Spleen (tissue), 13 donors: Measurements from ENCODE around the gene SPDYE3. TPM values are rescaled to one million over a fixed set of nuclear protein-coding genes. Genes with fewer than 3 reads are reported as not detected.
A peak's percentile ranks its signal among the peaks of the same experiment; 100 is the strongest.
"Not testable (repeated sequence)": the region's sequence is repeated elsewhere in the genome, so short reads cannot be mapped to it uniquely, and the experiment has no call there.

Experiments
- DNase-seq: peaks from one replicate; pipeline ENCODE4 v3.0.0-alpha.2; 2020
- H3K27ac ChIP-seq, 8 donors: fragments of 200-600 bp; sonication (generic) in 7 of 8; 1 replicate in 4 of 8; 2 replicates in 4 of 8; pipeline versions ENCODE4 v1.5.0 to v1.8.0; 2016 to 2021; ENCODE audit warnings: inconsistent platforms in 4 of 8, mild to moderate bottlenecking in 4 of 8, moderate library complexity in 1 of 8
- H3K27me3 ChIP-seq, 7 donors: fragments of 200-600 bp; sonication (generic) in 6 of 7; replicated peaks in 1 of 7; 1 replicate in 4 of 7; 2 replicates in 3 of 7; pipeline versions ENCODE4 v1.5.0 to v1.8.0; 2016 to 2021; ENCODE audit warnings: inconsistent platforms in 3 of 7, mild to moderate bottlenecking in 1 of 7
- H3K36me3 ChIP-seq, 6 donors: fragments of 200-600 bp; sonication (generic) in 5 of 6; 1 replicate in 4 of 6; 2 replicates in 2 of 6; pipeline versions ENCODE4 v1.5.0 to v1.8.0; 2016 to 2021; ENCODE audit warnings: inconsistent platforms in 2 of 6
- H3K4me1 ChIP-seq, 6 donors: fragments of 200-600 bp; sonication (generic) in 5 of 6; 1 replicate in 3 of 6; 2 replicates in 3 of 6; pipeline versions ENCODE4 v1.5.0 to v1.8.0; 2016 to 2021; ENCODE audit warnings: inconsistent platforms in 3 of 6
- H3K4me3 ChIP-seq, 8 donors: fragments of 200-600 bp; sonication (generic) in 7 of 8; 1 replicate in 4 of 8; 2 replicates in 4 of 8; pipeline versions ENCODE4 v1.5.0 to v1.8.0; 2016 to 2021; ENCODE audit warnings: inconsistent platforms in 4 of 8, mild to moderate bottlenecking in 4 of 8, moderate library complexity in 2 of 8
- H3K9me3 ChIP-seq, 8 donors: fragments of 200-600 bp; sonication (generic) in 7 of 8; 1 replicate in 4 of 8; 2 replicates in 4 of 8; pipeline versions ENCODE4 v1.5.0 to v1.8.0; 2016 to 2021; ENCODE audit warnings: inconsistent platforms in 4 of 8
- POLR2A ChIP-seq, 3 donors: fragments of 450-650 bp; IDR thresholded peaks; one replicate each; pipeline ENCODE4 v1.5.1; 2017; ENCODE audit warnings: antibody characterized with exemption in 3 of 3, mild to moderate bottlenecking in 1 of 3
- POLR2AphosphoS5 ChIP-seq, 3 donors: sonication (generic); formaldehyde crosslinking; IDR thresholded peaks; one replicate each; pipeline ENCODE4 v1.5.1; 2017; ENCODE audit warnings: antibody characterized with exemption in 3 of 3
- WGBS, 5 donors: extraction: QIAGEN DNeasy Blood & Tissue Kit in 3 of 5; methylation state at CpG; one replicate each; pipeline versions ENCODE4 v1.1.5 to v1.1.7; 2013 to 2018; 5-methylcytosine and 5-hydroxymethylcytosine counted together
- intact Hi-C: fragments of 100-400 bp; cut with DNase I; formaldehyde crosslinking; loops from one replicate; pipeline ENCODE4 v1.15.0; 2023; ENCODE audit warnings: low total_unique reads
- long read RNA-seq, 2 donors: transcript quantifications; one replicate each; lab custom pipeline, GENCODE V29; 2026
- polyA plus RNA-seq, 3 donors: library from polyadenylated mRNA; stranded (reverse); fragments of 200-250 nt; gene quantifications; one replicate each; pipeline ENCODE4 v1.2.1, GENCODE V29; 2013
- total RNA-seq, 7 donors: library from RNA; depleted of rRNA in 3 of 7; stranded (reverse); fragments of >200 nt in 3 of 7; fragmentation: NEBNext Ultra II Directional in 4 of 7; extraction: Animal tissue kit (Norgen Biotek cat#: 25700) in 4 of 7; gene quantifications; one replicate each; pipeline versions ENCODE4 v1.1.0 to v1.2.1, GENCODE V29; 2016 to 2021
- TF ChIP-seq, protein P1 (sequence below), 11 experiments: fragments of 200-600 bp in 7 of 11; fragments of 450-650 bp in 4 of 11; sonication (generic) in 4 of 11; IDR thresholded peaks in 8 of 11; conservative IDR thresholded peaks in 3 of 11; 1 replicate in 7 of 11; 2 replicates in 4 of 11; pipeline versions ENCODE4 v1.4.0 to v1.8.0; 2016 to 2021; ENCODE audit warnings: antibody characterized with exemption in 11 of 11, inconsistent platforms in 4 of 11, mild to moderate bottlenecking in 1 of 11
- donor health status: healthy with polysubstance abuse.
- donor health status: DM: no; HTN: no; CAD: no; lungs with moderate emphysema.
- donor health status: DM: no; HTN: no; CAD: no.
- donor health status: Bipolar disorder and iron deficiency.
- donor health status: healthy.
- donor health status: DM: no; HTN: no; CAD: no.
- donor health status: DM: yes; HTN: yes; CAD: no.

Gene SPDYE3, protein sequence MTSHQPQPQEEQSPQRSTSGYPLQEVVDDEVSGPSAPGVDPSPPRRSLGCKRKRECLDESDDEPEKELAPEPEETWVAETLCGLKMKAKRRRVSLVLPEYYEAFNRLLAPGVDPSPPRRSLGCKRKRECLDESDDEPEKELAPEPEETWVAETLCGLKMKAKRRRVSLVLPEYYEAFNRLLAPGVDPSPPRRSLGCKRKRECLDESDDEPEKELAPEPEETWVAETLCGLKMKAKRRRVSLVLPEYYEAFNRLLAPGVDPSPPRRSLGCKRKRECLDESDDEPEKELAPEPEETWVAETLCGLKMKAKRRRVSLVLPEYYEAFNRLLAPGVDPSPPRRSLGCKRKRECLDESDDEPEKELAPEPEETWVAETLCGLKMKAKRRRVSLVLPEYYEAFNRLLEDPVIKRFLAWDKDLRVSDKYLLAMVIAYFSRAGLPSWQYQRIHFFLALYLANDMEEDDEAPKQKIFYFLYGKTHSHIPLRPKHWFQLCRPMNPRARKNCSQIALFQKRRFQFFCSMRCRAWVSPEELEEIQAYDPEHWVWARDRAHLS
- not detected for total RNA-seq
- under 1 TPM; 0.09 to 0.22 (median 0.15) TPM for polyA plus RNA-seq
- long read RNA-seq, donor 1 = 0 reads
- long read RNA-seq, donor 2 = 0 reads

DNA sequence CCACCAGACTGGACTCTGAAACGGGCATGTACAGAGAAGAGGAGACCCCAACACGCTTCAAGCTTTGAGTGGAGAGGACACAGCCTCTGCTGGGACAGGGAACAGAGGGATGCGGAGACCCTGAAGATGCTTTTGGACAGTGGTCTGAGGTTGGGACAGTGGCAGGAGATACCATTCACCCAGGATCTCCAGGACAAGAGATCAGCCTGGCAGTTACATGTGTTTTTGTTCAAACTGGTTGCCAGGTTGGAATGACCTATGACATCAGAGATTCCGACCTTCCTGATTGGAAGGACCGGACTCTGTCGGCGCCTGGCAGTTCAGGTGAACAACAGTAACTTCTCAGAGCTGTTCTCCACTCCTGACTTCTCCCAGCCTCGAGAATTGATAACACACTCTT lies at the start of gene SPDYE3:
Gene SPDYE3 (plus strand): TSS at position 301 of the 400 bp plus-strand sequence. CDS start 184 bp downstream, outside the sequence.
- DNase-seq = peak; percentile 24
- H3K27ac ChIP-seq, intact Hi-C loops, H3K27me3 ChIP-seq, H3K4me3 ChIP-seq, H3K4me1 ChIP-seq, H3K9me3 ChIP-seq: not testable (repeated sequence)
- 92 to 96% (median 94%) methylated on average over 5 to 7 of the region's 8 CpGs for WGBS, 5 donors
- H3K36me3 ChIP-seq = peaks cover 0 to 16% (median 0%) of the 10 kb centered on the region in 6 donors

DNA sequence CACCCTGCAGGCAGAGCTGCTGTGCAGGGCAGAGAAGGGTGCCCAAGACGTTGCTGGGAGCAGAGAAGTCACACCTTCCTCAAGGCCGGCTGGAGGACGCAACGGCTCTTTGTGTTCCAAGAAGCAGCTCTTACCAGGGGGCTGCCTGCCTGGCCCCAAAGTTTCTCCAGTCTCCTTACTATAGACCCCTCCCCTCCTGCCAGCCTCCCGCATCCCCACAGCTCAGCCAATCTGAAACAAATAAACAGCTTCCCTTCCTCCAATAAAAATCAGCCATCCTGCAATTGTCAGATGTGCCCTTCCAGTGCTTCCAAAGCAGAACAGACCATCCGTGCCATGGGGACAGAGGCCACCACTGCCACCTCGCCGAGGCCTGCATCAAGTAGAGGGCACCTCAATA lies 47.5 kb upstream of the SPDYE3 start:
- DNase-seq, H3K27ac ChIP-seq, H3K36me3 ChIP-seq, H3K4me3 ChIP-seq, H3K27me3 ChIP-seq, H3K9me3 ChIP-seq, H3K4me1 ChIP-seq, intact Hi-C loops: not testable (repeated sequence)
- 84 to 98% (median 88%) methylated on average over 8 of the region's 8 CpGs for WGBS, 5 donors

DNA sequence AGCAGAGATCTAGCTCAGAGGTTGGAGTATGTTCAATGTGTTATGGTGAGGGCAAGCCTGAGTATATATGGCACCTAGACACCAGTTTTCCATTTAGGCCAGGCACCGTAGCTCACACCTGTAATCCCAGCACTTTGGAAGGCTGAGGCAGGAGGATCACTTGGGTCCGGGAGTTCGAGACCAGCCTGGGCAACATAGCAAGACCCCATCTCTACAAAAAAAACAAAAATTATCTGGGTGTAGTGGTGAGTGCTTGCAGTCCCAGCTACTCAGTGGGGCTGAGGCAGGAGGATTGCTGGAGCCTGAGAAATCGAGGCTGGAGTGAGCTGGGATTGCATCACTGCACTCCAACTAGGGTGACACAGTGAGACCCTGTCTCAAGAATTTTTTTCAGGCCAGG lies 44.6 kb upstream of the SPDYE3 start:
- H3K27me3 ChIP-seq, intact Hi-C loops, H3K4me3 ChIP-seq, DNase-seq, H3K27ac ChIP-seq, H3K36me3 ChIP-seq, H3K9me3 ChIP-seq: not testable (repeated sequence)
- WGBS, 5 donors = 85 to 97% (median 93%) methylated on average over 4 of the region's 4 CpGs
- H3K4me1 ChIP-seq = peaks cover 0 to 20% (median 12%) of the 10 kb centered on the region in 6 donors

DNA sequence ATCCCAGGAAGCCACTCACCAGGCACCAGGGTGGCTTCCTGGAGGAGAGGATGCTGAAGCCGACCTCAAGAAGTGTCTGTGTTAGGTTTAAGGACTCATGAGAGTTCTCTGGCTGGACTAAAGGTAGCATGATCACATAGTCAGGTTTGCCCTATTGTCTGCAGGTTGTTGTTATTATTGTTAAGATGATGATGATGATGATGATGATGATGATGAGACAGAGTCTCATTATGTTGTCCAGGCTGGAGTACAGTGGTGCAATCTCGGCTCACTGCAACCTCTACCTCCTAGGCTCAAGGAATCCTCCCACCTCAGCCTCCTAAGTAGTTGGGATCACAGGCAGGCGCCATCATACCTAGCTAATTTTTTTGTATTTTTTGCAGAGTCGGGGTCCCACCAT lies 43.3 kb upstream of the SPDYE3 start:
- intact Hi-C loops, H3K4me3 ChIP-seq, H3K27me3 ChIP-seq, H3K36me3 ChIP-seq, DNase-seq, H3K9me3 ChIP-seq, H3K27ac ChIP-seq: not testable (repeated sequence)
- peaks cover 0 to 20% (median 12%) of the 10 kb centered on the region in 6 donors for H3K4me1 ChIP-seq
- WGBS, 5 donors = 87 to 94% (median 90%) methylated on average over 4 of the region's 4 CpGs

DNA sequence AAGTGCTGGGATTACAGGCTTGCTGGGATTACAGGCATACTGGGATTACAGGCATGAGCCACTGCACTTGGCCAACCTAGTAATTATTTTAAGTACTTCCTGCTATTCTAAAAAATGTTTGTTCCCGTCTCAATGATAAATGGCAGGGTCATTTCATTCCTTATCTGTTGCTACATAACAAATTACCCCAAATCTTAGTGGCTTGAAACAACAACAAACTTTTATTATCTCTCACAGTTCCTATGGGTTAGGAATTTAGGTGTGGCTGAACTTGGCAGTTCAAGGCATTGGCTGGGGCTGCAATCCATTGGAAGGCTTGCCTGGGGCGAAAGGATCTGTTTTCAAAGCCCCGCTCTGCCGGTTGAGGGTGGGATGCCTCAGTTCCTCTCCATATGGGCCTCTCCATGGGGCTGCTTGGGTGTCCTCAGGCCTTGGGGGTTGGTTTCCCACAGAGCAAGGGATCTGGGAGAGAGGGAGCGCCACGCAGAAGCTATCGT lies 42.8 kb upstream of the SPDYE3 start:
- 79 to 90% (median 88%) methylated on average over 6 to 7 of the region's 7 CpGs for WGBS, 5 donors
- H3K4me3 ChIP-seq, intact Hi-C loops, H3K36me3 ChIP-seq, H3K27me3 ChIP-seq, DNase-seq, H3K9me3 ChIP-seq: not testable (repeated sequence)
- Histone ChIP-seq H3K4me1 (peaks cover 0 to 24% (median 12%) of the 10 kb centered on the region in 6 donors), H3K27ac (peak overlapping the region in 1 of 8 donors; percentile 35)

DNA sequence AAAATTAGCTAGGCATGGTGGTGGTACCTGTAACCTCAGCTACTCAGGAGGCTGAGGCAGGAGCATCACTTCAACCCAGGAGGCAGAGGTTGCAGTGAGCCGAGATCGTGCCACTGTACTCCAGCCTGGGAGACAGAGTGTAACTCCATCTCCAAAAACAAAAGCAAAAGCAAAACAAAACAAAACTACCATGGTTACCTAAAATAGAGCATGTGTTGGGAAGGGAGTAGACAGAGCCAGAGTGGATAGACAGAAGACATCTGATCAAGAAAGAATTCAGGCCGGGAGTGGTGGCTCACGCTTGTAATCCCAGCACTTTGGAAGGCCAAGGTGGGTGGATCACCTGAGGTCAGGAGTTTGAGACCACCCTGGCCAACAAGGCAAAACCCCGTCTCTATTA lies 41.7 kb upstream of the SPDYE3 start:
- intact Hi-C loops, H3K9me3 ChIP-seq, H3K27me3 ChIP-seq, DNase-seq, H3K27ac ChIP-seq, H3K4me3 ChIP-seq, H3K36me3 ChIP-seq: not testable (repeated sequence)
- peaks cover 0 to 33% (median 15%) of the 10 kb centered on the region in 6 donors for H3K4me1 ChIP-seq
- WGBS, 5 donors = 83 to 91% (median 85%) methylated on average over 5 of the region's 5 CpGs

DNA sequence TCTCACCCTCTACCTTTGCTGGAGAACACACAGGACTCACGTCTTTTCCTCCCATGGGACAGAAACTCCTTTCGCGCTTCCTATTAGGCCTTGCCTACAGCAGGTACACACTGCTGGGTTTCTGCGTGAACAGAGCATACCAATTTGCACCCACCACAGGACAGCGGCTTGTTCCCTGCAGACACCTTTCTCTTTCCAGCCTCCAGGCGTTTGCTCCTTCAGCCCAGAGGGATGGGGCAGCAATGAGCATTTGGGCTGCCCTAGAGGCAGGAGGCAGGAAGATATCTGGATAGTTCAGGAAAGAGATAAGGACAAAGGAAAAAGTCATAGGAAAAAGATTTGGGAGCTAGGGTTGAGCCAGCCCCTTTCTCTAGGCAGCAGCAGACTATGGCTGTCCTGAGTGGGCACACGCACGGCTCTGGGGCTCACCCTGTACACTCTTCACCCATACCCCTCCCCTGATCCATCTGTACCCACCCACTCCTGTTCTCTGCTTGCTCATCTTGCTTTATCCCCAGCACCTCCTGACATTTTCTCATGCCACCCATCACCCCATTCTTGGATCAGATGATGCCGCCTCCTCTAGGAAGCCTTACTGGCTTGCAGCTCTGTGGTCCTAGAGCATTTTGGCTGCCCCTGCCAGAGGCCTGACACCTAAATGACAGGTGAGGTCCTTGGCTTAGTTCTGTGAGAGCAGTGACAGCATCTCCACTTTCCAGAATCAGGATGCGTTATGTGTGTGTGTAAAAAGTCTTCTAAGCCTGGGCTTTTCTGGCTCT lies 40.7 kb upstream of the SPDYE3 start:
- Histone ChIP-seq H3K27me3 (no peaks in the 10 kb centered on the region), H3K27ac (no peak overlapping the region), H3K36me3 (peaks cover 0 to 5% (median 0%) of the 10 kb centered on the region in 6 donors), H3K4me3 (no peak overlapping the region), H3K4me1 (peaks cover 0 to 39% (median 18%) of the 10 kb centered on the region in 6 donors), H3K9me3 (no peaks in the 10 kb centered on the region)
- TF ChIP-seq POLR2AphosphoS5 (IDR thresholded peaks at IDR 0.05) = no peak
- TF ChIP-seq, protein P1, sequence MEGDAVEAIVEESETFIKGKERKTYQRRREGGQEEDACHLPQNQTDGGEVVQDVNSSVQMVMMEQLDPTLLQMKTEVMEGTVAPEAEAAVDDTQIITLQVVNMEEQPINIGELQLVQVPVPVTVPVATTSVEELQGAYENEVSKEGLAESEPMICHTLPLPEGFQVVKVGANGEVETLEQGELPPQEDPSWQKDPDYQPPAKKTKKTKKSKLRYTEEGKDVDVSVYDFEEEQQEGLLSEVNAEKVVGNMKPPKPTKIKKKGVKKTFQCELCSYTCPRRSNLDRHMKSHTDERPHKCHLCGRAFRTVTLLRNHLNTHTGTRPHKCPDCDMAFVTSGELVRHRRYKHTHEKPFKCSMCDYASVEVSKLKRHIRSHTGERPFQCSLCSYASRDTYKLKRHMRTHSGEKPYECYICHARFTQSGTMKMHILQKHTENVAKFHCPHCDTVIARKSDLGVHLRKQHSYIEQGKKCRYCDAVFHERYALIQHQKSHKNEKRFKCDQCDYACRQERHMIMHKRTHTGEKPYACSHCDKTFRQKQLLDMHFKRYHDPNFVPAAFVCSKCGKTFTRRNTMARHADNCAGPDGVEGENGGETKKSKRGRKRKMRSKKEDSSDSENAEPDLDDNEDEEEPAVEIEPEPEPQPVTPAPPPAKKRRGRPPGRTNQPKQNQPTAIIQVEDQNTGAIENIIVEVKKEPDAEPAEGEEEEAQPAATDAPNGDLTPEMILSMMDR (IDR thresholded peaks at IDR 0.05 in 8 of 11, conservative IDR thresholded peaks at IDR 0.05 in 3 of 11) = no peak
- TF ChIP-seq POLR2A (IDR thresholded peaks at IDR 0.05) = no peak
- 79 to 89% (median 83%) methylated on average over 10 of the region's 10 CpGs for WGBS, 5 donors
- intact Hi-C loops = no loop called here
- DNase-seq = no peak
